ENCODE measurements around the gene IL36RN.

The IL36RN gene

DNA sequence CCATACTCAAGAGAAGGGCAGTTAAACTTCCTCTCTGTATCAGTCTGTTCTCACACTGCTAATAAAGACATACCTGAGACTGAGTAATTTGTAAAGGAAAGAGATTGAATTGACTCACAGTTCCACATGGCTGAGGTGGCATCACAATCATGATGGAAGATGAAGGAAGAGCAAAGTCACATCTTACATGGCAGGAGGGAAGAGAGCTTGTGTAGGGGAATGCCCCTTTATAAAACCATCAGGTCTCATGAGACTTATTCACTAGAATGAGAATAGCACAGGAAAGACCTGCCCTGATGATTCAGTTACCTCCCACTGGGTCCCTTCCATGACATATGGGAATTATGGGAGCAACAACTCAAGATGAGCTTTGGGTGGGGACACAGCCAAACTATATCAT lies 4.9 kb upstream of the IL36RN start:
- TF ChIP-seq CTCF (IDR thresholded peaks at IDR 0.05; ENCODE audit: control insufficient read depth, insufficient read depth, low read depth, low read length, missing control alignments), result no peak
- no peak for DNase-seq (ENCODE audit: low read depth)
- H3K4me3 ChIP-seq (ENCODE audit: control insufficient read depth, low read depth, low read length), result no peak overlapping the region

GRCh38 chr2:113056521-113056920 lies 2.5 kb upstream of the IL36RN start:
- TF ChIP-seq CTCF (IDR thresholded peaks at IDR 0.05; ENCODE audit: control insufficient read depth, insufficient read depth, low read depth, low read length, missing control alignments), result no peak
- DNase-seq (ENCODE audit: low read depth), result no peak
- no peak overlapping the region for H3K4me3 ChIP-seq (ENCODE audit: control insufficient read depth, low read depth, low read length)

GRCh38 chr2:113057117-113057516 lies 1.9 kb upstream of the IL36RN start:
- TF ChIP-seq CTCF (IDR thresholded peaks at IDR 0.05; ENCODE audit: control insufficient read depth, insufficient read depth, low read depth, low read length, missing control alignments), result no peak
- DNase-seq (ENCODE audit: low read depth), result no peak
- no peak overlapping the region for H3K4me3 ChIP-seq (ENCODE audit: control insufficient read depth, low read depth, low read length)

DNA sequence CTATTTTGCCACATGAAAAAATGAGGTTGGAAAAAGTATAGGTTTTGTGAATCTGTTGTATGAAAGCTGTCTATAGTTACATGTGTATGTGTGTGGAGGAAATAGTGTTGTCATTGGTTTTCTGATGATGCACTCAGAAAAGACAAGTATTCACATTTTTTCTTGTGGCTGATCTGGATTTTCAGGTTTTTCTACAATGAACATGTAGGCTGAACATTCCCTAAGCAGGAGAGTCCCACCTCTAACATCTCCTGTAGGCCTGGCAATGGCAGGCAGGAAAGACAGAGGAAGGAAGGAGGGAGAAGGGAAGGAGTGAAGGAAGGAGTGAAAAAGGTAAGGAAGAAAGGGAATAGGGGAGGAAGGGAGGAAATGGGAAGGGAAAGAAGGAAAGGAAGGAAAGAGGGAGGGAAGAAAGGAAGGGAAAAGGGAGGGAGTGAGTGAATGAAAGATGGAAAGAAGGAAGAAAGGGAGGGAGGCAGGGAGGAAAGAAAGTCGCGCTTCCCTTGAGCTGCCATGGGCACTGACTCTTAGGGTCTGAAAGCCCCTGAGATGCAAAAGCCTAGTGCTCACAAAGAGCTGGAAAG lies 495 bp upstream of the IL36RN start:
- H3K4me3 ChIP-seq (ENCODE audit: control insufficient read depth, low read depth, low read length), result no peak overlapping the region
- TF ChIP-seq CTCF (IDR thresholded peaks at IDR 0.05; ENCODE audit: control insufficient read depth, insufficient read depth, low read depth, low read length, missing control alignments), result no peak
- DNase-seq (ENCODE audit: low read depth), result no peak

DNA sequence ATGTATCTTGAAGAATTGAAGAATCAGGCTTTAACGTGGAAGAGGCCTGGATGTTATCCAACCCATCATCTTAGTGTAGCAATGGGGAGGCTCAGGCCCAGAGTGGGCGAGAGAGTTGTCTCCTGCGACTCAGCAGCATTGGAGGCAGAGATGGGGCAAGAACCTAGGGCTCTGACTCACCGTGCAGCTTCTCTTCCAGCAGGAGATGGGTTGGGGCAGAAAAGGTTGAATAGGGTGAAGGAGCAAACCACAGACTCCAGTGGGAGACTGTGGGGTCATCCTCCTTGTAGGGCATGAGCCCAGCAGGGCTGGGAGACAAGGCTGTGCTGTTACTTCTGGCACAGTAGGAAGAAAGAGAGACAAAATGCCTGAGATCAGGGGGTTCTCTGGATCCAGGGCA lies 1.4 kb downstream of the IL36RN start:
- H3K4me3 ChIP-seq (ENCODE audit: control insufficient read depth, low read depth, low read length), result no peak overlapping the region
- DNase-seq (ENCODE audit: low read depth), result no peak
- TF ChIP-seq CTCF (IDR thresholded peaks at IDR 0.05; ENCODE audit: control insufficient read depth, insufficient read depth, low read depth, low read length, missing control alignments), result no peak

GRCh38 chr2:113060796-113061195 lies 1.8 kb downstream of the IL36RN start:
- no peak for TF ChIP-seq CTCF (IDR thresholded peaks at IDR 0.05; ENCODE audit: control insufficient read depth, insufficient read depth, low read depth, low read length, missing control alignments)
- H3K4me3 ChIP-seq (ENCODE audit: control insufficient read depth, low read depth, low read length), result no peak overlapping the region
- no peak for DNase-seq (ENCODE audit: low read depth)

- TF ChIP-seq CTCF (IDR thresholded peaks at IDR 0.05; ENCODE audit: control insufficient read depth, insufficient read depth, low read depth, low read length, missing control alignments), result no peak
- no peak overlapping the region for H3K4me3 ChIP-seq (ENCODE audit: control insufficient read depth, low read depth, low read length)
- no peak for DNase-seq (ENCODE audit: low read depth)
These were observed 2.2 kb downstream of the IL36RN start for GRCh38 chr2:113061241-113061640.
